Loucy (cell line): ENCODE data around the gene TMEM168.

Experiments
- H2AFZ ChIP-seq: fragments of 200-600 bp; sonication (generic); 2 replicates; pipeline ENCODE4 v1.6.0; 2016; ENCODE audit warnings: antibody characterized with exemption, mild to moderate bottlenecking, low read length, moderate library complexity
- H3F3A ChIP-seq: fragments of 200-600 bp; 2 replicates; pipeline ENCODE4 v1.6.0; 2016; ENCODE audit warnings: antibody characterized with exemption, low read depth, mild to moderate bottlenecking
- H3K27me3 ChIP-seq: fragments of 200-600 bp; sonication (generic); 2 replicates; pipeline ENCODE4 v1.6.1; 2014; ENCODE audit warnings: low read length, mild to moderate bottlenecking; ENCODE audit not compliant: insufficient read depth, poor library complexity, severe bottlenecking
- H3K36me3 ChIP-seq: fragments of 200-600 bp; sonication (generic); 2 replicates; pipeline ENCODE4 v1.6.1; 2016; ENCODE audit warnings: low read length; ENCODE audit not compliant: insufficient read depth
- H3K4me1 ChIP-seq: fragments of 200-600 bp; sonication (generic); 2 replicates; pipeline ENCODE4 v1.5.1; 2014; ENCODE audit warnings: low read length, mild to moderate bottlenecking; ENCODE audit not compliant: insufficient read depth, poor library complexity, severe bottlenecking
- H3K4me2 ChIP-seq: fragments of 200-600 bp; sonication (generic); 2 replicates; pipeline ENCODE4 v1.6.0; 2014; ENCODE audit warnings: antibody characterized with exemption, low read length, low read depth, mild to moderate bottlenecking; ENCODE audit not compliant: poor library complexity, severe bottlenecking
- H3K4me3 ChIP-seq: fragments of 200-600 bp; sonication (generic); 2 replicates; pipeline ENCODE4 v1.5.1; 2014; ENCODE audit warnings: low read length, mild to moderate bottlenecking, mixed read lengths; ENCODE audit not compliant: poor library complexity, severe bottlenecking
- H3K79me2 ChIP-seq: fragments of 200-600 bp; sonication (generic); 2 replicates; pipeline ENCODE4 v1.6.1; 2014; ENCODE audit warnings: low read length; ENCODE audit not compliant: insufficient read depth
- H3K9ac ChIP-seq: fragments of 200-600 bp; sonication (generic); 2 replicates; pipeline ENCODE4 v1.6.0; 2014; ENCODE audit warnings: mild to moderate bottlenecking, low read depth, low read length, moderate library complexity; ENCODE audit not compliant: poor library complexity, severe bottlenecking
- H3K9me2 ChIP-seq: fragments of 200-600 bp; sonication (generic); replicated peaks from 2 replicates; pipeline ENCODE4 v1.6.1; 2016; ENCODE audit warnings: low read depth, low read length, mixed read lengths
- H3K9me3 ChIP-seq: fragments of 200-600 bp; sonication (generic); 2 replicates; pipeline ENCODE4 v1.6.1; 2014; ENCODE audit warnings: mild to moderate bottlenecking, antibody characterized with exemption, low read length, low read depth; ENCODE audit not compliant: insufficient read depth
- H4K20me1 ChIP-seq: fragments of 200-600 bp; sonication (generic); 2 replicates; pipeline ENCODE4 v1.6.0; 2014; ENCODE audit warnings: antibody characterized with exemption, low read length, mild to moderate bottlenecking; ENCODE audit not compliant: insufficient read depth, poor library complexity, severe bottlenecking
- EZH2phosphoT487 ChIP-seq: fragments of 200-600 bp; IDR thresholded peaks from 2 replicates; pipeline ENCODE4 v1.6.1; 2018; ENCODE audit warnings: antibody characterized with exemption, mild to moderate bottlenecking, moderate library complexity, borderline replicate concordance
- TF ChIP-seq, protein P1 (sequence below): fragments of 200-600 bp; sonication (generic); conservative IDR thresholded peaks from 2 replicates; pipeline ENCODE4 v1.5.1; 2014; ENCODE audit warnings: mild to moderate bottlenecking, antibody characterized with exemption, low read length

Gene TMEM168

GRCh38 chr7:112779667-112780066 lies 10.5 kb downstream of the TMEM168 start:
- Histone ChIP-seq H3K27me3 (no peaks in the 10 kb centered on the region), H3K4me2 (no peak overlapping the region), H3K4me1 (no peaks in the 10 kb centered on the region)

GRCh38 chr7:112777406-112777805 lies 12.8 kb downstream of the TMEM168 start:
- H4K20me1 ChIP-seq: no peaks in the 10 kb centered on the region
- no peaks in the 10 kb centered on the region for H3K36me3 ChIP-seq
- H3K79me2 ChIP-seq: no peaks in the 10 kb centered on the region
- H3K9ac ChIP-seq: no peak overlapping the region
- no peaks in the 10 kb centered on the region for H3K4me1 ChIP-seq
- TF ChIP-seq, protein P1, sequence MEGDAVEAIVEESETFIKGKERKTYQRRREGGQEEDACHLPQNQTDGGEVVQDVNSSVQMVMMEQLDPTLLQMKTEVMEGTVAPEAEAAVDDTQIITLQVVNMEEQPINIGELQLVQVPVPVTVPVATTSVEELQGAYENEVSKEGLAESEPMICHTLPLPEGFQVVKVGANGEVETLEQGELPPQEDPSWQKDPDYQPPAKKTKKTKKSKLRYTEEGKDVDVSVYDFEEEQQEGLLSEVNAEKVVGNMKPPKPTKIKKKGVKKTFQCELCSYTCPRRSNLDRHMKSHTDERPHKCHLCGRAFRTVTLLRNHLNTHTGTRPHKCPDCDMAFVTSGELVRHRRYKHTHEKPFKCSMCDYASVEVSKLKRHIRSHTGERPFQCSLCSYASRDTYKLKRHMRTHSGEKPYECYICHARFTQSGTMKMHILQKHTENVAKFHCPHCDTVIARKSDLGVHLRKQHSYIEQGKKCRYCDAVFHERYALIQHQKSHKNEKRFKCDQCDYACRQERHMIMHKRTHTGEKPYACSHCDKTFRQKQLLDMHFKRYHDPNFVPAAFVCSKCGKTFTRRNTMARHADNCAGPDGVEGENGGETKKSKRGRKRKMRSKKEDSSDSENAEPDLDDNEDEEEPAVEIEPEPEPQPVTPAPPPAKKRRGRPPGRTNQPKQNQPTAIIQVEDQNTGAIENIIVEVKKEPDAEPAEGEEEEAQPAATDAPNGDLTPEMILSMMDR: no peak
- TF ChIP-seq EZH2phosphoT487: no peak
- H3K9me2 ChIP-seq: no peaks in the 10 kb centered on the region
- no peak overlapping the region for H3K4me2 ChIP-seq
- H3K27me3 ChIP-seq: no peaks in the 10 kb centered on the region
- no peak overlapping the region for H3K4me3 ChIP-seq
- H3F3A ChIP-seq: no peaks in the 10 kb centered on the region
- H3K9me3 ChIP-seq: no peaks in the 10 kb centered on the region
- H2AFZ ChIP-seq: no peak overlapping the region

More at GRCh38 chr7:112779667-112780066, 10.5 kb downstream of the TMEM168 start:
- no peaks in the 10 kb centered on the region for H4K20me1 ChIP-seq
- H2AFZ ChIP-seq: no peak overlapping the region
- H3K9me3 ChIP-seq: no peaks in the 10 kb centered on the region
- TF ChIP-seq, protein P1: no peak
- no peak for TF ChIP-seq EZH2phosphoT487
- no peaks in the 10 kb centered on the region for H3F3A ChIP-seq
- no peak overlapping the region for H3K4me3 ChIP-seq
- H3K79me2 ChIP-seq: no peaks in the 10 kb centered on the region
- H3K36me3 ChIP-seq: no peaks in the 10 kb centered on the region
- H3K9ac ChIP-seq: no peak overlapping the region
- no peaks in the 10 kb centered on the region for H3K9me2 ChIP-seq

- Histone ChIP-seq H3K9me3 (no peaks in the 10 kb centered on the region), H3K4me3 (no peak overlapping the region), H3K4me1 (no peaks in the 10 kb centered on the region), H3F3A (no peaks in the 10 kb centered on the region), H3K9ac (no peak overlapping the region), H3K4me2 (no peak overlapping the region), H2AFZ (no peak overlapping the region), H4K20me1 (no peaks in the 10 kb centered on the region), H3K9me2 (no peaks in the 10 kb centered on the region), H3K79me2 (no peaks in the 10 kb centered on the region), H3K27me3 (no peaks in the 10 kb centered on the region), H3K36me3 (no peaks in the 10 kb centered on the region)
- TF ChIP-seq EZH2phosphoT487: no peak
- TF ChIP-seq, protein P1: no peak
Measured at GRCh38 chr7:112771166-112771565, 19.0 kb downstream of the TMEM168 start.
